ENCODE data around the gene LCE2A.
"Not testable (repeated sequence)": the region's sequence is repeated elsewhere in the genome, so short reads cannot be mapped to it uniquely, and the experiment has no call there.

Gene LCE2A

GRCh38 chr1:152697701-152698600, at the start of gene LCE2A:
LCE2A (plus strand) TSS chr1:152698345; CDS start chr1:152698902, 557 bp downstream.
- no peak within 1 kb of the TSS for H3K4me3 ChIP-seq (ENCODE audit: low read depth, low read length)

GRCh38 chr1:152654110-152654509, 44.0 kb upstream of the LCE2A start:
- H3K4me3 ChIP-seq (ENCODE audit: low read depth, low read length): no peak overlapping the region

- H3K4me3 ChIP-seq (ENCODE audit: low read depth, low read length): no peak overlapping the region
Measured at GRCh38 chr1:152656459-152656858, 41.7 kb upstream of the LCE2A start.

GRCh38 chr1:152657677-152658076, 40.5 kb upstream of the LCE2A start:
- H3K4me3 ChIP-seq (ENCODE audit: low read depth, low read length): no peak overlapping the region

GRCh38 chr1:152658649-152659048, 39.5 kb upstream of the LCE2A start:
- no peak overlapping the region for H3K4me3 ChIP-seq (ENCODE audit: low read depth, low read length)

GRCh38 chr1:152663098-152663497, 35.0 kb upstream of the LCE2A start, which contains the start of gene LCE2D:
LCE2D (plus strand) TSS chr1:152663380; CDS start chr1:152664106, 726 bp downstream.
- no peak within 1 kb of the TSS for H3K4me3 ChIP-seq (ENCODE audit: low read depth, low read length)

GRCh38 chr1:152666171-152666570, 32.0 kb upstream of the LCE2A start:
- H3K4me3 ChIP-seq (ENCODE audit: low read depth, low read length): not testable (repeated sequence)

- H3K4me3 ChIP-seq (ENCODE audit: low read depth, low read length): no peak overlapping the region
Measured at GRCh38 chr1:152667648-152668047, 30.5 kb upstream of the LCE2A start.

- H3K4me3 ChIP-seq (ENCODE audit: low read depth, low read length): no peak overlapping the region
Measured at GRCh38 chr1:152673016-152673415, 25.1 kb upstream of the LCE2A start.

- H3K4me3 ChIP-seq (ENCODE audit: low read depth, low read length): not testable (repeated sequence)
Measured at GRCh38 chr1:152674983-152675382, 23.2 kb upstream of the LCE2A start, which contains the start of gene LCE2C. LCE2C (plus strand) TSS chr1:152675279; CDS start chr1:152676016, 737 bp downstream.

GRCh38 chr1:152679459-152679858, 18.7 kb upstream of the LCE2A start:
- H3K4me3 ChIP-seq (ENCODE audit: low read depth, low read length): no peak overlapping the region

GRCh38 chr1:152681616-152682015, 16.5 kb upstream of the LCE2A start:
- H3K4me3 ChIP-seq (ENCODE audit: low read depth, low read length): no peak overlapping the region

- no peak overlapping the region for H3K4me3 ChIP-seq (ENCODE audit: low read depth, low read length)
Measured at GRCh38 chr1:152683846-152684245, 14.3 kb upstream of the LCE2A start.

GRCh38 chr1:152685823-152686222, 12.3 kb upstream of the LCE2A start, which contains the start of gene LCE2B:
LCE2B (plus strand) TSS chr1:152686123; CDS start chr1:152686844, 721 bp downstream.
- not testable (repeated sequence) for H3K4me3 ChIP-seq (ENCODE audit: low read depth, low read length)

GRCh38 chr1:152699746-152700145, 1.6 kb downstream of the LCE2A start:
- H3K4me3 ChIP-seq (ENCODE audit: low read depth, low read length): no peak overlapping the region

- no peak within 1 kb of the TSS for H3K4me3 ChIP-seq (ENCODE audit: low read depth, low read length)
Measured at GRCh38 chr1:152707860-152708259, 9.7 kb downstream of the LCE2A start, which contains the start of gene LCE4A. LCE4A (plus strand) TSS chr1:152708160; CDS start chr1:152709076, 916 bp downstream.

- no peak overlapping the region for H3K4me3 ChIP-seq (ENCODE audit: low read depth, low read length)
Measured at GRCh38 chr1:152718238-152718637, 20.1 kb downstream of the LCE2A start.

- H3K4me3 ChIP-seq (ENCODE audit: low read depth, low read length): no peak overlapping the region
Measured at GRCh38 chr1:152725261-152725660, 27.1 kb downstream of the LCE2A start.

- H3K4me3 ChIP-seq (ENCODE audit: low read depth, low read length): no peak overlapping the region
Measured at GRCh38 chr1:152728986-152729385, 30.8 kb downstream of the LCE2A start.

- no peak overlapping the region for H3K4me3 ChIP-seq (ENCODE audit: low read depth, low read length)
Measured at GRCh38 chr1:152735648-152736047, 37.5 kb downstream of the LCE2A start.

GRCh38 chr1:152737997-152738396, 39.9 kb downstream of the LCE2A start:
- H3K4me3 ChIP-seq (ENCODE audit: low read depth, low read length): no peak overlapping the region

- no peak overlapping the region for H3K4me3 ChIP-seq (ENCODE audit: low read depth, low read length)
Measured at GRCh38 chr1:152739841-152740240, 41.7 kb downstream of the LCE2A start.

Measured in iPS-11a (cell line).